HAP-1 (cell line): ENCODE data around the gene TMEM106A.
"Not testable (repeated sequence)": the region's sequence is repeated elsewhere in the genome, so short reads cannot be mapped to it uniquely, and the experiment has no call there.

Experiments used
- DNase-seq, 2 experiments: peaks; one replicate each; pipeline ENCODE4 v3.0.0-alpha.2; 2016 to 2020; ENCODE audit warnings: low spot score in 2 of 2
- H3K27me3 ChIP-seq: fragments of 250-450 bp; sonication (Bioruptor Pico); 2 replicates; pipeline ENCODE4 v1.5.1; 2020; ENCODE audit warnings: low read depth, mild to moderate bottlenecking, moderate library complexity
- H3K36me3 ChIP-seq: fragments of 250-450 bp; sonication (Bioruptor Pico); replicated peaks from 2 replicates; pipeline ENCODE4 v1.5.1; 2020; ENCODE audit warnings: mild to moderate bottlenecking
- H3K4me1 ChIP-seq: fragments of 250-450 bp; sonication (Bioruptor Pico); 2 replicates; pipeline ENCODE4 v1.5.1; 2020; ENCODE audit warnings: mild to moderate bottlenecking
- H3K4me3 ChIP-seq: fragments of 250-450 bp; sonication (Bioruptor Pico); 2 replicates; pipeline ENCODE4 v1.5.1; 2020; ENCODE audit warnings: mild to moderate bottlenecking, moderate library complexity
- H3K9me3 ChIP-seq: fragments of 250-450 bp; sonication (Bioruptor Pico); 2 replicates; pipeline ENCODE4 v1.5.1; 2020; ENCODE audit warnings: mild to moderate bottlenecking, moderate library complexity
- in situ Hi-C: fragments of 300-500 bp; cut with MboI; formaldehyde crosslinking; loops from 3 replicates; pipeline ENCODE4 v1.14.3; 2020; ENCODE audit warnings: low sequenced_read_pairs, inconsistent platforms, mixed read lengths

TMEM106A gene

GRCh38 chr17:43211480-43212402, at the start of gene TMEM106A:
TMEM106A (plus strand) TSS chr17:43211875; CDS start chr17:43213042, 1,167 bp downstream.
- H3K36me3 ChIP-seq: no peaks in the 10 kb centered on the region
- in situ Hi-C loops: no loop called here
- peak; percentile 67 to 82 for DNase-seq
- peaks cover 17% of the 10 kb centered on the region for H3K4me1 ChIP-seq
- H3K4me3 ChIP-seq: peak within 1 kb of the TSS; percentile 46
- no peaks in the 10 kb centered on the region for H3K9me3 ChIP-seq
- H3K27me3 ChIP-seq: no peaks in the 10 kb centered on the region

DNA sequence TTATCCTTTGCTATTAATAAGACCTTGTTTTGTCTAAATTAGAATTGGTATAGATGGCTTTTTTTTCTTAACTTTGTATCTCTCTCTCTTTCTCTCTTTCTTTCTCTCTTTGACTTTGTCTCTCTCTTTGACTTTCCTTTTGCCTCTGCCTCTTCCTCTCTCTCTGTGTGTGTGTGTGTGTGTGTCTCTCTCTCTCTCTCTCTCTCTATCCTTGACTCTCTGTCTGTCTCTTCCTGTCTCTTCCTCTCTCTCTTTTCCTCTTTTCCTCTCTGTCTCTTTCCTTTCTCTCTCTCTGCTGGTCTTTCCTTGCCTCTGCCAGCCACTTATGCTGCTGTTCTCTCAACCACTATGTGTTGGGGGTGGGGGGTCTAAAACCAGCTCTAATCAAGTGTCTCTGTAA, 45.7 kb upstream of the TMEM106A start:
- H3K9me3 ChIP-seq, DNase-seq, H3K27me3 ChIP-seq, in situ Hi-C loops, H3K36me3 ChIP-seq, H3K4me3 ChIP-seq, H3K4me1 ChIP-seq: not testable (repeated sequence)

- Histone ChIP-seq H3K9me3 (no peaks in the 10 kb centered on the region), H3K36me3 (no peaks in the 10 kb centered on the region; the same call in 1 of the 2 replicates), H3K4me3 (peak overlapping the region; percentile 64), H3K4me1 (peaks cover 11% of the 10 kb centered on the region), H3K27me3 (no peaks in the 10 kb centered on the region)
- DNase-seq: peak in 1 of 2 experiments; percentile 29
- in situ Hi-C loops: no loop called here
Observed at GRCh38 chr17:43169561-43170139, 42.0 kb upstream of the TMEM106A start.

DNA sequence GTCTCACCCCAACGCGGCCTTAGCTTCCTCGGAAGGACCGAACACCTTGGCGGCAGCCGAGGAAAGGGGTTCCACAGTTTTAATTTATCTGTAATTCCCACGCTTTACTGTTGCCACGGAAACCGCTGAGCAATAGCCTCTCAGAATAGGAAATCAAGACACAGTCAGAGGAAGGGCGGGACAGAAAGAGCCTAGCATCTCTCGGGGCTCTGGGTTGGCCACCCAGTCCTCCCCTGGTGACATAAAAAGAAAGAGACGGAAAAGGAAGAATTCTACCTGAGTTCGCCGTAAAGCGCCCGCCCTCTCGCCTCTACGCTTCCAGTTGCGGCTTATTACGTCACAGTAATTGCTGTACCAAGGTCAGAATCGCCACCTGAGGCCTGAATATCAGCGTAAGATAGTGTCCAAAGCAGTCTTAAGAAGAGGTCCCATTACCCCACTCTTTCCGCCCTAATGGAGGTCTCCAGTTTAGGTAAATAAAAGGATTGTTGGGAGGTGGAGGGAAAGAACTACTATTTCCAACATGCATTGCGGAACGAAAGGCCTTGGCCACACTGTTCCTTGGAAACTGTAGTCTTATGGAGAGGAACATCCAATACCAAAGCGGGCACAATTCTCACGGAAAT, 41.4 kb upstream of the TMEM106A start:
- H3K36me3 ChIP-seq: no peaks in the 10 kb centered on the region; the same call in 1 of the 2 replicates
- peak; percentile 90 to 94 for DNase-seq
- in situ Hi-C loops: no loop called here
- peak overlapping the region; percentile 64 for H3K4me3 ChIP-seq
- peaks cover 11% of the 10 kb centered on the region for H3K4me1 ChIP-seq
- no peaks in the 10 kb centered on the region for H3K9me3 ChIP-seq
- H3K27me3 ChIP-seq: no peaks in the 10 kb centered on the region

DNA sequence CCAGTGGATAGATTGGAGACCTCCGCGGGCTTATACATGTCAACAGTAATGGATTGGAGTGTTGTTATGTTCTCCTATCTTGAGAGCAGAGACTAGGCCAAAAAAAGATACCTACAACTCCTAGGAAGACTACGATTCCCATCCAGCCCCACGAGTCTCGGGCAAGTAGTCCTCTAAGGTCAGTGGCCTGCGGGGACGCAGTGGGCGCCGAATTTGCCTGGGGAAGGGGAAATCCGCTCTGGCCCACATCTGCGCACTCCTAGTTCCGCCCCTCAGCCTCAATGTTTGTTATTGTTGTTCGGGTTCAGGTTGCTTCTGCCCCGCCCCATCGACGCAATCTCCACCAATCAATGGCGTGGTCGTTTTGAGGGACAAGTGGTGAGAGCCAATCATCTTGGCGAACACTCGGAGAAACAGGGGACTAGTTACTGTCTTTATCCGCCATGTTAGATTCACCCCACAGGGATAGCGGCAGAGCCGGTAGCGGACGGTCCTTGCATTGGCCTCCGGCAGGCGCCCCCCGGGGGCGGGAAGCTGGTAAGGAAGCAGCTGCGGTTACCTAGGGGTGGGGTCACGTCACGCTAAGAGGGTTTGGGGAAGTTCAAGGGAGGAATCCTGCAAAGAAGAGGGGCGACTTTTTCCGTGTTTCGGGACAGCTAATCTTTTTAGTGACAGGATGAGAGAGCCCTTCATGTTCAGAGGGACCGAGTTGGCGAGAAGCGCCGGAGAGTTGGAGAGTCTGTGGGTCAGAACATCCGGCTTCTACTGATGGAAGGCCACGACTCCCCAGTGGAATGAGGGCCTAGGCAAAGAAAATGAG, 40.7 kb upstream of the TMEM106A start, which contains the start of gene NBR1:
NBR1 (plus strand) TSS at position 449 of the 820 bp plus-strand sequence. CDS start 4,586 bp downstream, outside the sequence.
- peak; percentile 97 for DNase-seq
- Histone ChIP-seq H3K27me3 (no peaks in the 10 kb centered on the region), H3K4me3 (peak within 1 kb of the TSS; percentile 64), H3K9me3 (no peaks in the 10 kb centered on the region), H3K4me1 (peaks cover 11% of the 10 kb centered on the region), H3K36me3 (peaks cover 5% of the 10 kb centered on the region)
- in situ Hi-C loops: no loop called here

- Histone ChIP-seq H3K27me3 (no peaks in the 10 kb centered on the region), H3K9me3 (no peaks in the 10 kb centered on the region), H3K4me1 (peaks cover 11% of the 10 kb centered on the region), H3K4me3 (peak overlapping the region; percentile 64), H3K36me3 (peaks cover 12% of the 10 kb centered on the region)
- peak; percentile 25 to 53 for DNase-seq
- in situ Hi-C loops: no loop called here
Observed at GRCh38 chr17:43171586-43172487, 39.8 kb upstream of the TMEM106A start.

- DNase-seq: no peak
- Histone ChIP-seq H3K36me3 (peaks cover 32% of the 10 kb centered on the region), H3K4me1 (peaks cover 15% of the 10 kb centered on the region), H3K27me3 (no peaks in the 10 kb centered on the region), H3K4me3 (no peak overlapping the region), H3K9me3 (no peaks in the 10 kb centered on the region)
- in situ Hi-C loops: no loop called here
Observed at GRCh38 chr17:43175213-43176118, 36.2 kb upstream of the TMEM106A start.

- Histone ChIP-seq H3K4me3 (no peak overlapping the region), H3K9me3 (no peaks in the 10 kb centered on the region), H3K4me1 (peaks cover 16% of the 10 kb centered on the region), H3K27me3 (no peaks in the 10 kb centered on the region), H3K36me3 (peaks cover 32% of the 10 kb centered on the region)
- DNase-seq: no peak
- in situ Hi-C loops: no loop called here
Observed at GRCh38 chr17:43176119-43176570, 35.5 kb upstream of the TMEM106A start.

DNA sequence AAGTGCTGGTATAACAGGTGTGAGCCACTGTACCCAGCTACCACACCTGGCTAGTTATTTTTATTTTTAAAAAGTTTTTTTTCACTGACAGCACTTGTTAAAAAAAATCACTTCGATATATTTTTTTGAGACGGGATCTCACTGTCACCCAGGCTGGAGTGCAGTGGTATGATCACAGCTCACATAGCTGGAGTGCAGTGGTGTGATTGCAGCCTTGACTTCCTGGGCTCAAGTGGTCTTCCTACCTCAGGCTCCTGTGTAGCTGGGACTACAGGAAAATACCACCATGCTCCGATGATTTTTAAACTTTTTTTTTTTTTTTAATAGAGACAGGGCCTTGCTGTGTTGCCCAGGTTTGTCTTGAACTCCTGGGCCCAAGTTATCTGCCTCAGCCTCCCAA, 27.8 kb upstream of the TMEM106A start:
- in situ Hi-C loops: no loop called here
- Histone ChIP-seq H3K27me3 (no peaks in the 10 kb centered on the region), H3K4me3 (no peak overlapping the region), H3K9me3 (no peaks in the 10 kb centered on the region), H3K36me3 (peaks cover 19% of the 10 kb centered on the region), H3K4me1 (peaks cover 8% of the 10 kb centered on the region; the same call in 1 of the 2 replicates)
- no peak for DNase-seq

GRCh38 chr17:43186656-43187055, 25.0 kb upstream of the TMEM106A start:
- H3K27me3 ChIP-seq, H3K9me3 ChIP-seq, H3K4me3 ChIP-seq, H3K4me1 ChIP-seq, in situ Hi-C loops, DNase-seq: not testable (repeated sequence)
- H3K36me3 ChIP-seq: peaks cover 32% of the 10 kb centered on the region

- Histone ChIP-seq H3K4me1 (no peaks in the 10 kb centered on the region), H3K4me3 (no peak overlapping the region), H3K36me3 (peaks cover 78% of the 10 kb centered on the region), H3K27me3 (no peaks in the 10 kb centered on the region), H3K9me3 (no peaks in the 10 kb centered on the region)
- in situ Hi-C loops: no loop called here
- DNase-seq: no peak
Observed at GRCh38 chr17:43193251-43193650, 18.4 kb upstream of the TMEM106A start.

DNA sequence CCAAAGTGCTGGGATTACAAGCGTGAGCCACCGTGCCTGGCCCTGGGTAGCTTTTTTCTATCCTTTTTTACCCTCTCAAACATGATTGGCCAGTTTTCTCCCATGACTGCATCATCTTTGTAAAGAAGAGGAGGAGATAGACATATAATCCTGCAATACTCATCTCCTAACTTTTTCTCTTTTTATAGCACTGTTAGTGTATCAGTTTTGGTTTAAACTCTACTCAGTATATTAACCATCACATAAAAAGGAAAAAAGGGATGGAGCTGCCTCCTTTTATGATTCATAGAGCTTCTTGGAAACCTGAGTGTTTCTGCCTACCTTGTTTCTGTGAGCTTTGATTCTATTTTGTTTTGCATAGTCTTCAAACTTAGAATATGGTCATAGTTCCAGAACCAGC, 12.0 kb upstream of the TMEM106A start:
- DNase-seq: no peak
- Histone ChIP-seq H3K4me1 (no peaks in the 10 kb centered on the region), H3K4me3 (no peak overlapping the region), H3K27me3 (no peaks in the 10 kb centered on the region), H3K9me3 (no peaks in the 10 kb centered on the region), H3K36me3 (peaks cover 68% of the 10 kb centered on the region)
- in situ Hi-C loops: no loop called here
